Measurements from ENCODE around the gene WDFY4. TPM values are rescaled to one million over a fixed set of nuclear protein-coding genes. Genes with fewer than 3 reads are reported as not detected.

Gene WDFY4
- total RNA-seq, 4 donors from 2014 or later = 0.60 to 20.6 (median 5.1) TPM

DNA sequence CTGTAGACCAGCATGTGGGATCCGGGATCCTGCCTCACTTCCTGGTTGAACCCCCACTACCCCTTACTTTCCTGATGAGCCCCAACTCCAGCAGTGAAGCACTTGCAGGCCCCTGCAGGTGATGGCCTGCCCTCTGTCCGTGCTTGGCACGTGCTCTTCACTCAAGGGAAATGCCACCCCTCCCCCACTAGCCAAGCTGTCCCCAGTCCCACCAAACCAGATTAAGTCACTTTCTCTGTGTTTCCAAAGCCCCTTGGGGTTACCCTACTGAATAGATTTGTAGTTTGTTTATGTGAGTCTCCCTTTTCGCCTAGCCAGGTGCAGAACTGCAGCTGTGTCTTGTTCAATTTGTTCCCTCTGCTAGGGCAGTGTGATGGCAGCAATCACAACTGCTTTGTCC lies 121.7 kb downstream of the WDFY4 start:
- no peaks in the 10 kb centered on the region for H3K36me3 ChIP-seq
- no peak for DNase-seq
- WGBS, 2 donors (ENCODE audit: low coverage in 1 of 2) = 70 to 83% methylated on average over 1 to 4 of the region's 4 CpGs
- in situ Hi-C loops (cut with MboI; ENCODE audit: low pct_ligation_motif_present in 1 of 4, low pct_unique_long_range_greater_than_20kb in 1 of 4, low sequenced_read_pairs in 3 of 4) (no loop called here), intact Hi-C loops (cut with DNase I; ENCODE audit: low total_unique reads) (no loop called here)
- TF ChIP-seq CTCF (IDR thresholded peaks at IDR 0.05) (no peak), EP300 (IDR thresholded peaks at IDR 0.05; ENCODE audit: low read depth) (no peak), POLR2AphosphoS5 (IDR thresholded peaks at IDR 0.05) (no peak), POLR2A (IDR thresholded peaks at IDR 0.05) (no peak)
- H3K27ac ChIP-seq = no peak overlapping the region
- H3K4me3 ChIP-seq = no peak overlapping the region
- H3K27me3 ChIP-seq = no peaks in the 10 kb centered on the region
- no peaks in the 10 kb centered on the region for H3K9me3 ChIP-seq
- no peaks in the 10 kb centered on the region for H3K4me1 ChIP-seq

DNA sequence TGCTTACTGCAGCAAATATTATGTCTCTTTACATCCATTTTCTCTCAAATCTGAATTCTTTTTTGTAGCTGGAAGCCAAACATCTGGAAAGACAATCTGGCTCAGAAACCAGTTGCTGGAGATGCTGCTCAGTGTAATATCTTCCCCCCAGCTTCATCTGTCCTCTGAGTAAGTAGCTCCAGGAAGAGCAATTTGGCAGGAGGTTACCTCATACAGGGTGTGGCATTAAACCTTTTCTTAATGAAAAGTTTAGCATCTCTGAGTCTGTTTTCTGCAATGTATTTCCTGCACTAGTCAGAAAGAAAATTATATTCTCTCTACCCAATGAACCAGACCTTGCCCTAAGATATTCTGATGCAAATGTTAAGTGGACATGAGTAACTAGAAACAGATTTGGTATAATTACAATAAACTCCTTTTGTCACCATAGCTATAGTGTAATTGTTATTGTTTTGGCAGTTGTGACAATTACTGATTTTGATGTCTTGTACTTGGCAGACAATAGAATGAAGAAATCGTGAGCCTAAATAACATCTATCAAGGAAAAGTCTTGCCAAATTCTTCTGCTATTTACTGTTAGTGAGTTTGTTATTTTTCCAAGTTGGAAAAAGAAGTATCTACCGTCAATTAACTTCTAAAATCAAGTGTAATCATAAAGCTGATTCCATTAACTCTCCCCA lies 123.3 kb downstream of the WDFY4 start:
- in situ Hi-C loops (cut with MboI; ENCODE audit: low pct_ligation_motif_present in 1 of 4, low pct_unique_long_range_greater_than_20kb in 1 of 4, low sequenced_read_pairs in 3 of 4) = no loop called here
- TF ChIP-seq POLR2A (IDR thresholded peaks at IDR 0.05) = no peak
- no peak for TF ChIP-seq POLR2AphosphoS5 (IDR thresholded peaks at IDR 0.05)
- TF ChIP-seq CTCF (IDR thresholded peaks at IDR 0.05) = no peak
- no peak overlapping the region for H3K27ac ChIP-seq
- no peaks in the 10 kb centered on the region for H3K9me3 ChIP-seq
- no peak overlapping the region for H3K4me3 ChIP-seq
- 60 to 61% methylated on average over 2 of the region's 2 CpGs for WGBS, 2 donors (ENCODE audit: low coverage in 1 of 2)
- DNase-seq = no peak
- H3K4me1 ChIP-seq = no peaks in the 10 kb centered on the region
- intact Hi-C loops (cut with DNase I; ENCODE audit: low total_unique reads) = no loop called here
- H3K27me3 ChIP-seq = no peaks in the 10 kb centered on the region
- no peaks in the 10 kb centered on the region for H3K36me3 ChIP-seq

GRCh38 chr10:48809261-48809660 lies 124.6 kb downstream of the WDFY4 start:
- Histone ChIP-seq H3K27ac (no peak overlapping the region), H3K9me3 (no peaks in the 10 kb centered on the region), H3K27me3 (no peaks in the 10 kb centered on the region), H3K36me3 (no peaks in the 10 kb centered on the region), H3K4me3 (no peak overlapping the region), H3K4me1 (no peaks in the 10 kb centered on the region)
- intact Hi-C loops (cut with DNase I; ENCODE audit: low total_unique reads) = no loop called here
- in situ Hi-C loops (cut with MboI; ENCODE audit: low pct_ligation_motif_present in 1 of 4, low pct_unique_long_range_greater_than_20kb in 1 of 4, low sequenced_read_pairs in 3 of 4) = no loop called here
- WGBS, 2 donors (ENCODE audit: low coverage in 1 of 2) = 83 to 87% methylated on average over 2 of the region's 2 CpGs
- no peak for DNase-seq
- no peak for TF ChIP-seq EP300 (IDR thresholded peaks at IDR 0.05; ENCODE audit: low read depth)
- TF ChIP-seq POLR2A (IDR thresholded peaks at IDR 0.05) = no peak
- TF ChIP-seq CTCF (IDR thresholded peaks at IDR 0.05) = no peak
- no peak for TF ChIP-seq POLR2AphosphoS5 (IDR thresholded peaks at IDR 0.05)

DNA sequence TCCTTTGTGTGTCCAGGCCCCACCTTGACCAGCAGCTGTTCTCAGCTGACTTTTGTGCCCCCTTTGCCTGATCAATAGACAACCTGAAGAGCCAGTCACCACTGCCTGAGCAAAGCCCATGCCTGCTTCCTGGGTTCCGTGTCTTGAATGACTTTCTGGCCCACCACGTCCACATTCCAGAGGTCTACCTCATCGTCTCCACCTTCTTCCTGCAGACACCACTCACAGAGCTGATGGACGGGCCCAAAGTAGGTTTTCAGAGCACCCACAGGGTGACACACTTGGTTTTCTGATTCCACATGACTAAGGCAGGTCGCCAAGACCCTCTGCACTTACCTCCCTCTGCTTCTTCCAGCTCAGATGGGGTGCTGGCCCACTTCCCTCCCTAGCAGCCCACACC lies 126.8 kb downstream of the WDFY4 start:
- H3K27me3 ChIP-seq = no peaks in the 10 kb centered on the region
- in situ Hi-C loops (cut with MboI; ENCODE audit: low pct_ligation_motif_present in 1 of 4, low pct_unique_long_range_greater_than_20kb in 1 of 4, low sequenced_read_pairs in 3 of 4) = no loop called here
- WGBS, 2 donors (ENCODE audit: low coverage in 1 of 2) = 75 to 76% methylated on average over 2 to 5 of the region's 5 CpGs

More for the DNA sequence above, 126.8 kb downstream of the WDFY4 start:
- intact Hi-C loops (cut with DNase I; ENCODE audit: low total_unique reads) = no loop called here
- H3K36me3 ChIP-seq = no peaks in the 10 kb centered on the region
- DNase-seq = no peak
- no peak overlapping the region for H3K4me3 ChIP-seq
- TF ChIP-seq EP300 (IDR thresholded peaks at IDR 0.05; ENCODE audit: low read depth) (no peak), CTCF (IDR thresholded peaks at IDR 0.05) (no peak), POLR2AphosphoS5 (IDR thresholded peaks at IDR 0.05) (no peak), POLR2A (IDR thresholded peaks at IDR 0.05) (no peak)
- H3K9me3 ChIP-seq = no peaks in the 10 kb centered on the region
- no peaks in the 10 kb centered on the region for H3K4me1 ChIP-seq
- no peak overlapping the region for H3K27ac ChIP-seq
